GM21528 (cell line): ENCODE measurements around the gene SF3B4.
"Not testable (repeated sequence)": the region's sequence is repeated elsewhere in the genome, so short reads cannot be mapped to it uniquely, and the experiment has no call there.

Experiments
- ATAC-seq: cut with Tn5 transposase; IDR thresholded peaks from one replicate; pipeline ENCODE4 v1.9.1; 2021; ENCODE audit warnings: mild to moderate bottlenecking, moderate library complexity; ENCODE audit not compliant: unreplicated experiment, low FRiP score

Gene SF3B4

GRCh38 chr1:149888999-149889289 is 38.7 kb downstream of the SF3B4 start:
- ATAC-seq, result no peak

GRCh38 chr1:149888247-149888998 is 39.2 kb downstream of the SF3B4 start:
- ATAC-seq, result peak; percentile 17

- peak; percentile 43 for ATAC-seq
Observed at GRCh38 chr1:149887456-149888246, 40.0 kb downstream of the SF3B4 start.

- not testable (repeated sequence) for ATAC-seq
Observed at GRCh38 chr1:149887196-149887455, 40.5 kb downstream of the SF3B4 start.

- peak; percentile 62 for ATAC-seq
Observed at GRCh38 chr1:149886396-149887195, 41.0 kb downstream of the SF3B4 start.

GRCh38 chr1:149886121-149886395 is 41.5 kb downstream of the SF3B4 start:
- not testable (repeated sequence) for ATAC-seq

- ATAC-seq, result no peak
Observed at GRCh38 chr1:149885339-149886120, 42.1 kb downstream of the SF3B4 start.

GRCh38 chr1:149884433-149885338 is 42.9 kb downstream of the SF3B4 start:
- ATAC-seq, result no peak

- no peak for ATAC-seq
Observed at GRCh38 chr1:149883598-149884247, 43.9 kb downstream of the SF3B4 start.

- ATAC-seq, result no peak
Observed at GRCh38 chr1:149881876-149882275, 45.7 kb downstream of the SF3B4 start.

- ATAC-seq, result no peak
Observed at GRCh38 chr1:149879556-149879955, 48.0 kb downstream of the SF3B4 start.

- ATAC-seq, result no peak
Observed at GRCh38 chr1:149877211-149877946, 50.2 kb downstream of the SF3B4 start.
